ENCODE results near the gene DNAJC30. TPM values are rescaled to one million over a fixed set of nuclear protein-coding genes. Genes with fewer than 3 reads are reported as not detected.

Gene DNAJC30
- total RNA-seq, 2 experiments from 2014 or later = 14.0 to 14.4 TPM

- H3K27me3 Mint-ChIP-seq = peaks cover 40% of the 10 kb centered on the region
- intact Hi-C loops (cut with DNase I, micrococcal nuclease) = no loop called here
- DNase-seq = no peak
- H3K4me3 Mint-ChIP-seq = no peak overlapping the region
- no peak overlapping the region for H3K27ac Mint-ChIP-seq
- no peaks in the 10 kb centered on the region for H3K4me1 Mint-ChIP-seq (ENCODE audit: low read depth)
- TF ChIP-seq, protein P1, sequence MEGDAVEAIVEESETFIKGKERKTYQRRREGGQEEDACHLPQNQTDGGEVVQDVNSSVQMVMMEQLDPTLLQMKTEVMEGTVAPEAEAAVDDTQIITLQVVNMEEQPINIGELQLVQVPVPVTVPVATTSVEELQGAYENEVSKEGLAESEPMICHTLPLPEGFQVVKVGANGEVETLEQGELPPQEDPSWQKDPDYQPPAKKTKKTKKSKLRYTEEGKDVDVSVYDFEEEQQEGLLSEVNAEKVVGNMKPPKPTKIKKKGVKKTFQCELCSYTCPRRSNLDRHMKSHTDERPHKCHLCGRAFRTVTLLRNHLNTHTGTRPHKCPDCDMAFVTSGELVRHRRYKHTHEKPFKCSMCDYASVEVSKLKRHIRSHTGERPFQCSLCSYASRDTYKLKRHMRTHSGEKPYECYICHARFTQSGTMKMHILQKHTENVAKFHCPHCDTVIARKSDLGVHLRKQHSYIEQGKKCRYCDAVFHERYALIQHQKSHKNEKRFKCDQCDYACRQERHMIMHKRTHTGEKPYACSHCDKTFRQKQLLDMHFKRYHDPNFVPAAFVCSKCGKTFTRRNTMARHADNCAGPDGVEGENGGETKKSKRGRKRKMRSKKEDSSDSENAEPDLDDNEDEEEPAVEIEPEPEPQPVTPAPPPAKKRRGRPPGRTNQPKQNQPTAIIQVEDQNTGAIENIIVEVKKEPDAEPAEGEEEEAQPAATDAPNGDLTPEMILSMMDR (IDR thresholded peaks at IDR 0.05) = no peak
- ChIA-PET POLR2A (no interaction called here), CTCF (no interaction called here)
- Histone ChIP-seq H3K4me3 (ENCODE audit: low read length) (no peak overlapping the region), H3K27me3 (ENCODE audit: control insufficient read depth in 1 of 2, insufficient read depth in 2 of 2, low read length in 2 of 2) (peaks cover 24 to 27% of the 10 kb centered on the region in 2 experiments), H3K4me1 (ENCODE audit: insufficient read depth, low read length) (peaks cover 6% of the 10 kb centered on the region), H3K36me3 (ENCODE audit: insufficient read depth, low read length) (no peaks in the 10 kb centered on the region), H3K9me3 (ENCODE audit: control insufficient read depth in 1 of 2, insufficient read depth in 1 of 2, low read length in 2 of 2) (peaks cover 15 to 27% of the 10 kb centered on the region in 2 experiments), H3K27ac (ENCODE audit: low read depth in 1 of 2, low read length in 2 of 2) (no peak overlapping the region)
- no peaks in the 10 kb centered on the region for H3K36me3 Mint-ChIP-seq (ENCODE audit: low read depth)
- H3K9me3 Mint-ChIP-seq = no peaks in the 10 kb centered on the region
- ATAC-seq (ENCODE audit: poor library complexity) = no peak
These were observed 40.4 kb downstream of the DNAJC30 start for GRCh38 chr7:73642834-73643233.

- Mint-ChIP-seq H3K9me3 (no peaks in the 10 kb centered on the region), H3K4me1 (ENCODE audit: low read depth) (no peaks in the 10 kb centered on the region), H3K4me3 (no peak overlapping the region), H3K27ac (no peak overlapping the region), H3K27me3 (peaks cover 28% of the 10 kb centered on the region), H3K36me3 (ENCODE audit: low read depth) (no peaks in the 10 kb centered on the region)
- no peak for DNase-seq
- no peak for ATAC-seq (ENCODE audit: poor library complexity)
- Histone ChIP-seq H3K4me3 (ENCODE audit: low read length) (no peak overlapping the region), H3K27me3 (ENCODE audit: control insufficient read depth in 1 of 2, insufficient read depth in 2 of 2, low read length in 2 of 2) (peaks cover 7 to 13% of the 10 kb centered on the region in 2 experiments), H3K9me3 (ENCODE audit: control insufficient read depth in 1 of 2, insufficient read depth in 1 of 2, low read length in 2 of 2) (peaks cover 15 to 22% of the 10 kb centered on the region in 2 experiments), H3K36me3 (ENCODE audit: insufficient read depth, low read length) (no peaks in the 10 kb centered on the region), H3K4me1 (ENCODE audit: insufficient read depth, low read length) (no peaks in the 10 kb centered on the region), H3K27ac (ENCODE audit: low read depth in 1 of 2, low read length in 2 of 2) (no peak overlapping the region)
- ChIA-PET CTCF (interaction anchor here (1.3 kb wide), 1 partner anchor 32 kb away, joined by 4 read pairs; no protein-coding TSS in a partner anchor), POLR2A (no interaction called here)
- TF ChIP-seq, protein P1 (IDR thresholded peaks at IDR 0.05) = no peak
- intact Hi-C loops (cut with DNase I, micrococcal nuclease) = no loop called here
These were observed 44.3 kb downstream of the DNAJC30 start for GRCh38 chr7:73638911-73639310.

DNA sequence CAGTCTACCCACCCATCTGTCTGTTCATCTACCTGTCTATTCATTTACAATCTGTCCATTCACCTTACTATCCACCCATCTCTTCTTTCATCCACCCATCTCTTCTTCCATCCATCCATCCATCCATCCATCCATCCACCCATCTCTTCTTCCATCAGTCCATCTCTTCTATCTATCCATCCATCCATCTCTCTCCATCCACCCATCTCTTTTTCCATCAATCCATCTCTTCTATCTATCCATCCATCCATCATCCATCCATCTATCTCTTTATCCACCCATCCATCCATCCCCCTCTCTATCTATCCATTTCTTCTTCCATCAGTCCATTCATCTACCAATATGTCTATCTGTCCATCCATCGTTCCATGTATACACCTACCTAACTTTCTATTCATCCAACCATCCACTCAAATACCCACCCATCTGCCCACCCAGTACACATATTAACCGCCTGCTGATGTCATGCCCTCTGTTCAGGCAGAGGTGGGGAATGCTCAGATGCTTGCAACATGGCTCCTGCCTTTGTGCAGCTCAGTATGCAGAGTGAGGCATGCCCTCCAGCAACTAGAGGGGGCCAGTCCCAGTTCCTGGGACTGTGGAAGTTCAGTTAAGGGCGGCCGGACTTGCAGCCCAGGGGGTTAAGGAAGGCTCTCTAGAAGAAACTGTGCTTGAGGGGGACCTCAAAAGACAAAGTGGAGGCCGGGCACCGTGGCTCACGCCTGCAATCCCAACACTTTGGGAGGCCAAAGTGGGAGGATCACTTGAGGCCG, 47.6 kb downstream of the DNAJC30 start:
- intact Hi-C loops (cut with DNase I, micrococcal nuclease) = no loop called here
- ATAC-seq (ENCODE audit: poor library complexity) (no peak), DNase-seq (no peak)
- POLR2A ChIA-PET = no interaction called here
- no peak overlapping the region for H3K27ac ChIP-seq (ENCODE audit: low read depth in 1 of 2, low read length in 2 of 2)
- Mint-ChIP-seq H3K4me3 (no peak overlapping the region), H3K4me1 (ENCODE audit: low read depth) (no peaks in the 10 kb centered on the region), H3K27me3 (peaks cover 46% of the 10 kb centered on the region), H3K9me3 (no peaks in the 10 kb centered on the region), H3K27ac (no peak overlapping the region), H3K36me3 (ENCODE audit: low read depth) (no peaks in the 10 kb centered on the region)
- CTCF ChIA-PET = no interaction called here
- no peaks in the 10 kb centered on the region for H3K4me1 ChIP-seq (ENCODE audit: insufficient read depth, low read length)
- H3K27me3 ChIP-seq (ENCODE audit: control insufficient read depth in 1 of 2, insufficient read depth in 2 of 2, low read length in 2 of 2) = peaks cover 7 to 14% of the 10 kb centered on the region in 2 experiments
- H3K9me3 ChIP-seq (ENCODE audit: control insufficient read depth in 1 of 2, insufficient read depth in 1 of 2, low read length in 2 of 2) = peaks cover 0 to 4% of the 10 kb centered on the region in 2 experiments
- TF ChIP-seq, protein P1 (IDR thresholded peaks at IDR 0.05) = no peak
- no peak overlapping the region for H3K4me3 ChIP-seq (ENCODE audit: low read length)
- no peaks in the 10 kb centered on the region for H3K36me3 ChIP-seq (ENCODE audit: insufficient read depth, low read length)

Data from CD4-positive, alpha-beta T cell (primary cell).